Sigmoid colon (tissue), 7 donors: ENCODE data around the gene LSM14B. TPM values are rescaled to one million over a fixed set of nuclear protein-coding genes. Genes with fewer than 3 reads are reported as not detected.

Experiments used
- DNase-seq: peaks from one replicate; pipeline ENCODE4 v3.0.0-alpha.2; 2019
- H3K27ac ChIP-seq, 4 donors: fragments of 200-600 bp; sonication (generic); one replicate each; pipeline ENCODE4 v1.5.1; 2016 to 2019; ENCODE audit warnings: mild to moderate bottlenecking in 1 of 4
- H3K27me3 ChIP-seq, 3 donors: fragments of 200-600 bp; sonication (generic); one replicate each; pipeline ENCODE4 v1.5.1; 2019; ENCODE audit warnings: mild to moderate bottlenecking in 1 of 3
- H3K36me3 ChIP-seq, 4 donors: fragments of 200-600 bp; sonication (generic); one replicate each; pipeline ENCODE4 v1.5.1; 2016 to 2019
- H3K4me1 ChIP-seq, 4 donors: fragments of 200-600 bp; sonication (generic); one replicate each; pipeline ENCODE4 v1.5.1; 2017 to 2019
- H3K4me3 ChIP-seq, 4 donors: fragments of 200-600 bp; sonication (generic); one replicate each; pipeline ENCODE4 v1.5.1; 2017 to 2019; ENCODE audit warnings: mild to moderate bottlenecking in 2 of 4, moderate library complexity in 1 of 4
- H3K9me3 ChIP-seq, 4 donors: fragments of 200-600 bp in 3 of 4; sonication (generic) in 3 of 4; one replicate each; pipeline versions ENCODE4 v1.5.1 to v1.6.1; 2013 to 2019
- EP300 ChIP-seq, 4 donors: sonication (generic); formaldehyde crosslinking; IDR thresholded peaks; one replicate each; pipeline ENCODE4 v1.6.1; 2017; ENCODE audit warnings: antibody characterized with exemption in 4 of 4
- POLR2A ChIP-seq, 2 donors: fragments of 450-650 bp; IDR thresholded peaks; one replicate each; pipeline ENCODE4 v1.6.1; 2016; ENCODE audit warnings: antibody characterized with exemption in 2 of 2, mild to moderate bottlenecking in 2 of 2, moderate library complexity in 2 of 2
- POLR2AphosphoS5 ChIP-seq, 4 donors: sonication (generic); formaldehyde crosslinking; IDR thresholded peaks; one replicate each; pipeline ENCODE4 v1.6.1; 2017; ENCODE audit warnings: antibody characterized with exemption in 4 of 4
- WGBS, 2 donors: extraction: QIAGEN DNeasy Blood & Tissue Kit; methylation state at CpG; one replicate each; pipeline ENCODE4 v1.1.7; 2013; 5-methylcytosine and 5-hydroxymethylcytosine counted together
- intact Hi-C: fragments of 100-400 bp; cut with DNase I; formaldehyde crosslinking; loops from one replicate; pipeline ENCODE4 v1.15.1; 2023
- polyA plus RNA-seq, 3 donors: library from polyadenylated mRNA; stranded (reverse); fragments of 200-250 nt; gene quantifications; one replicate each; pipeline ENCODE4 v1.2.3, GENCODE V29; 2013
- total RNA-seq, 4 donors: library from RNA; depleted of rRNA; stranded (reverse); fragments of >200 nt; gene quantifications; one replicate each; pipeline ENCODE4 v1.1.0, GENCODE V29; 2016
- TF ChIP-seq, protein P1 (sequence below), 4 experiments: fragments of 450-650 bp in 3 of 4; fragments of 200-600 bp in 1 of 4; IDR thresholded peaks; one replicate each; pipeline ENCODE4 v1.5.1; 2016 to 2019; ENCODE audit warnings: antibody characterized with exemption in 4 of 4, mild to moderate bottlenecking in 3 of 4, moderate library complexity in 2 of 4
- donor health status: healthy with polysubstance abuse.
- donor health status: Bipolar disorder and iron deficiency.
- donor health status: healthy.

LSM14B gene
- total and polyA plus RNA-seq, 7 donors = 16.9 to 28.5 (median 23.5) TPM

DNA sequence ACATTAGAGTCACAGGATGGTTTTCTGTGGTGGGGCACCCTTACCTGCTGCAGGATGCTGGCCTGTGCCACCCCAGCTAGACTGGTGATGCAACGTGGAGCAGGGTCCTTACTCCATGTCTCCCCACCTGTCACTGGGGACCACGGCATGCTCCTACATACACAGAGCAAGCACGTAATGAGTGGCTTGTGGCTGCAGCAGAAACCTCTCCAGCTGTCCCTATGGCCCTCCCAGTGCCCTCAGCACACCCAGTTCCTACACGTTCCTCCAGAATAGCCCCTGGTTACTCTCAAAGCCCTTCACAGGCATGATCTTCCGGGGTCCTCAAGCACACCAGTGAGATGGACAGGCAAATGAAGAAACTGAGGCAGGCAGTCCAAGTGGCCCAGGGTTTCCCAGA is 3.2 kb upstream of the LSM14B start:
- no peak for DNase-seq
- intact Hi-C loops = no loop called here
- TF ChIP-seq, protein P1, sequence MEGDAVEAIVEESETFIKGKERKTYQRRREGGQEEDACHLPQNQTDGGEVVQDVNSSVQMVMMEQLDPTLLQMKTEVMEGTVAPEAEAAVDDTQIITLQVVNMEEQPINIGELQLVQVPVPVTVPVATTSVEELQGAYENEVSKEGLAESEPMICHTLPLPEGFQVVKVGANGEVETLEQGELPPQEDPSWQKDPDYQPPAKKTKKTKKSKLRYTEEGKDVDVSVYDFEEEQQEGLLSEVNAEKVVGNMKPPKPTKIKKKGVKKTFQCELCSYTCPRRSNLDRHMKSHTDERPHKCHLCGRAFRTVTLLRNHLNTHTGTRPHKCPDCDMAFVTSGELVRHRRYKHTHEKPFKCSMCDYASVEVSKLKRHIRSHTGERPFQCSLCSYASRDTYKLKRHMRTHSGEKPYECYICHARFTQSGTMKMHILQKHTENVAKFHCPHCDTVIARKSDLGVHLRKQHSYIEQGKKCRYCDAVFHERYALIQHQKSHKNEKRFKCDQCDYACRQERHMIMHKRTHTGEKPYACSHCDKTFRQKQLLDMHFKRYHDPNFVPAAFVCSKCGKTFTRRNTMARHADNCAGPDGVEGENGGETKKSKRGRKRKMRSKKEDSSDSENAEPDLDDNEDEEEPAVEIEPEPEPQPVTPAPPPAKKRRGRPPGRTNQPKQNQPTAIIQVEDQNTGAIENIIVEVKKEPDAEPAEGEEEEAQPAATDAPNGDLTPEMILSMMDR (IDR thresholded peaks at IDR 0.05) = no peak
- TF ChIP-seq EP300 (IDR thresholded peaks at IDR 0.05) = no peak
- TF ChIP-seq POLR2A (IDR thresholded peaks at IDR 0.05) = no peak
- no peak for TF ChIP-seq POLR2AphosphoS5 (IDR thresholded peaks at IDR 0.05)
- no peak overlapping the region for H3K4me3 ChIP-seq
- no peaks in the 10 kb centered on the region for H3K9me3 ChIP-seq
- H3K27ac ChIP-seq = no peak overlapping the region
- H3K27me3 ChIP-seq = peaks cover 0 to 38% (median 0%) of the 10 kb centered on the region in 3 donors
- 76 to 83% methylated on average over 5 of the region's 5 CpGs for WGBS, 2 donors
- no peaks in the 10 kb centered on the region for H3K36me3 ChIP-seq
- peaks cover 0 to 17% (median 16%) of the 10 kb centered on the region in 4 donors for H3K4me1 ChIP-seq

DNA sequence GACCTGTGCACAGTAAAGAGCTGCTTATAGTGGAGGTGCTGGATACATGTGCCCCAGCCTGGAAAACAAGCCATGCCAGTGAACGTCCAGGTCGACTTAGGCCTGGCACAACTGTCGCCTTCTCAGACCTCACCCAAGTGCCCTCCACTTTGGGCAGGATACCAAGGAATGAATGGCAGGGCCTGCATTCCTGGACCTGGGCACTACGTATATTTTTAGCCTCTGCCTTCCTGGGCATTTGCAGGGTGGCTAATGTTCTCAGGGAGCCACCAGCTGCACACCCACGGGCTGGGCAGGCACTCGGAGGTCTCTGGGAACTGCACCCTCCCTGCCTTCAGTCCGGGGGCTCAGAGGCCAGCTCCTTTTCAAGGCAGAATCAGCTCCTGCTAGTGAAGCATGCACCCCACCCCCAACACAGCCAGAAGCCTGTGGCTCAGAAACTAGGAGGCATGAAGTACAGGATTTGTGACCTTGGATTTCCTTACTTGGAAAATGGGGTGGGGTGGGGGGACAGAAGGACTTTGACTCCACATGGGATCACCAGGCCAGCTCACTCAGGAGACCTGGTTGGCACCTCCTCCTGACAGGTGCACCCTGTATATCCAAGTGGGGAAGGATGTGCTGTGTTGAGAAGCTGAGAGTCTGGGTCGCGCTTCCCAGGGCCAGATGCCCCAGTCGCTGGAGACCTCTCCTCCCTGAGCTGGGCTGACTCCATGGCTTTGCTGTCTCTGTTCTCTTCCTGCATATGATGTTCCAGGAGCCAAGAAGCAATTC is 2.5 kb upstream of the LSM14B start:
- 19 to 62% methylated on average over 10 of the region's 10 CpGs for WGBS, 2 donors
- Histone ChIP-seq H3K27ac (no peak overlapping the region), H3K4me3 (no peak overlapping the region), H3K27me3 (peaks cover 0 to 32% (median 0%) of the 10 kb centered on the region in 3 donors), H3K4me1 (peaks cover 0 to 23% (median 21%) of the 10 kb centered on the region in 4 donors), H3K9me3 (no peaks in the 10 kb centered on the region), H3K36me3 (peaks cover 0 to 5% (median 0%) of the 10 kb centered on the region in 4 donors)
- DNase-seq = no peak
- intact Hi-C loops = loop anchor here (5.0 kb wide), 2 partner anchors 63 to 92 kb away; partner anchors contain the start of gene MTG2
- TF ChIP-seq, protein P1 (IDR thresholded peaks at IDR 0.05) = no peak
- TF ChIP-seq POLR2A (IDR thresholded peaks at IDR 0.05) = no peak
- no peak for TF ChIP-seq EP300 (IDR thresholded peaks at IDR 0.05)
- no peak for TF ChIP-seq POLR2AphosphoS5 (IDR thresholded peaks at IDR 0.05)

GRCh38 chr20:62120365-62120762 is 1.9 kb upstream of the LSM14B start:
- Histone ChIP-seq H3K36me3 (peaks cover 0 to 11% (median 3%) of the 10 kb centered on the region in 4 donors), H3K9me3 (no peaks in the 10 kb centered on the region), H3K4me1 (peaks cover 0 to 23% (median 21%) of the 10 kb centered on the region in 4 donors), H3K27ac (no peak overlapping the region), H3K27me3 (peaks cover 0 to 26% (median 0%) of the 10 kb centered on the region in 3 donors), H3K4me3 (no peak overlapping the region)
- TF ChIP-seq POLR2A (IDR thresholded peaks at IDR 0.05) (no peak), POLR2AphosphoS5 (IDR thresholded peaks at IDR 0.05) (no peak)
- intact Hi-C loops = loop anchor here (5.0 kb wide), 2 partner anchors 62 to 93 kb away; partner anchors contain the start of gene MTG2
- DNase-seq = no peak
- 68 to 89% methylated on average over 5 of the region's 5 CpGs for WGBS, 2 donors

GRCh38 chr20:62120990-62121775 is 1.1 kb upstream of the LSM14B start:
- peak; percentile 80 for DNase-seq
- Histone ChIP-seq H3K4me1 (peaks cover 0 to 23% (median 21%) of the 10 kb centered on the region in 4 donors), H3K27ac (peak overlapping the region; percentile 91 to 98 (median 97)), H3K4me3 (peak overlapping the region; percentile 76 to 89 (median 87)), H3K36me3 (peaks cover 0 to 19% (median 8%) of the 10 kb centered on the region in 4 donors), H3K27me3 (peaks cover 0 to 23% (median 0%) of the 10 kb centered on the region in 3 donors), H3K9me3 (no peaks in the 10 kb centered on the region)
- 13 to 18% methylated on average over 45 of the region's 45 CpGs for WGBS, 2 donors
- intact Hi-C loops = loop anchor here (1.0 to 5.0 kb wide), 3 partner anchors 55 to 94 kb away; partner anchors contain the start of gene MTG2
- no peak for TF ChIP-seq EP300 (IDR thresholded peaks at IDR 0.05)
- TF ChIP-seq POLR2A (IDR thresholded peaks at IDR 0.05) = peak; percentile 51 to 52
- TF ChIP-seq POLR2AphosphoS5 (IDR thresholded peaks at IDR 0.05) = peak; percentile 15 to 73 (median 66)

DNA sequence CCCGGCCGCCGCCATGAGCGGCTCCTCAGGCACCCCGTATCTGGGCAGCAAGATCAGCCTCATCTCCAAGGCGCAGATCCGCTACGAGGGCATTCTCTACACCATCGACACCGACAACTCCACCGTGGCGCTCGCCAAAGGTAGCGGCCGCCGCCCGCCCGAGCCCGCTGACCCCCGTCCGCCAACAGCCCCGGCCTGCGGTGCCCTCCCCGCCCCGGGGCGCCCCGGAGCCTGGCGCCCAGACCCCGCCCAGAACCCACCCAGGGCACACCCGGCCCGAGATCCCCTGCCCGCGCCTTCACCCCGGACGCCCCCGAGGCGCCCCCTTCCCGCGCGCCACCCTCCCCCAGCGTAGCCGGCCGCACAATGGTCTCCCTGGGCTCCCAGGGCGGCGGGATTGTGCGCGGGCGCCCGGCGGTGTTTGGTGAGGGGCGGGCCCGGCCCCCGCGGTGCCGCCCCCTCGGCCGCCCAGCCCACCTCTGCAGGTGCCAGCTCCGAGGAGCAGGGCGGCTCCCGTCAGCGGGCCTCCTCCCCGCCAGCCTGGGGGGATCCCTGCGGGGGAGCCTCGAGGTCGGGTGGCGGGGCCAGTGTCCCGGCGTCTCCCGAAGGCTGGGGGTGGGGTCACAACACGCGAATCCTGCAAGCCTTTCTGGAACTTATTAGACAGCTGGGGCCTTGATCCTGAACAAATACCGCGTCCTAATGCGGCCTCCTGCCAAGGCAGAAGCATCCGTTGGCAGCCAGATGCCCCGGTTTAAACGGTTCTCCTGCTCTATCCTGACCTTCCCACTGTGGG is 577 bp downstream of the LSM14B start:
- intact Hi-C loops = loop anchor here (1.0 to 5.0 kb wide), 3 partner anchors 20 to 96 kb away; partner anchors contain the start of genes MTG2, PSMA7 and SS18L1
- Histone ChIP-seq H3K9me3 (no peaks in the 10 kb centered on the region), H3K27me3 (peaks cover 0 to 11% (median 0%) of the 10 kb centered on the region in 3 donors), H3K4me3 (peak overlapping the region; percentile 53 to 89 (median 87)), H3K36me3 (peaks cover 8 to 35% (median 23%) of the 10 kb centered on the region in 4 donors), H3K27ac (peak overlapping the region; percentile 89 to 97 (median 92)), H3K4me1 (peaks cover 0 to 23% (median 21%) of the 10 kb centered on the region in 4 donors)
- WGBS, 2 donors = 1% methylated on average over 77 of the region's 77 CpGs
- TF ChIP-seq, protein P1 (IDR thresholded peaks at IDR 0.05) = no peak
- TF ChIP-seq EP300 (IDR thresholded peaks at IDR 0.05) = no peak
- no peak for TF ChIP-seq POLR2A (IDR thresholded peaks at IDR 0.05)
- no peak for TF ChIP-seq POLR2AphosphoS5 (IDR thresholded peaks at IDR 0.05)
- DNase-seq = peak; percentile 80
